Neuronal stem cell (in vitro differentiated cells): ENCODE measurements around the gene WDR36.

Experiments used
- DNase-seq: peaks from one replicate; pipeline ENCODE4 v3.0.0-alpha.2; 2013; ENCODE audit warnings: low spot score
- H2AFZ ChIP-seq: one replicate; pipeline ENCODE4 v1.6.1; 2013; ENCODE audit warnings: mild to moderate bottlenecking, low read length, inconsistent platforms
- H2AK5ac ChIP-seq: 2 replicates; pipeline ENCODE4 v1.6.1; 2013; ENCODE audit warnings: low read depth, mild to moderate bottlenecking, inconsistent platforms, low read length, moderate library complexity, mixed read lengths
- H2BK120ac ChIP-seq: 2 replicates; pipeline ENCODE4 v1.6.1; 2013; ENCODE audit warnings: low read depth, mild to moderate bottlenecking, inconsistent platforms, low read length, moderate library complexity, mixed read lengths
- H2BK12ac ChIP-seq: one replicate; pipeline ENCODE4 v1.6.1; 2013; ENCODE audit warnings: low read length, inconsistent platforms
- H2BK15ac ChIP-seq: 2 replicates; pipeline ENCODE4 v1.6.1; 2013; ENCODE audit warnings: mild to moderate bottlenecking, low read length, inconsistent platforms, mixed read lengths
- H2BK5ac ChIP-seq: one replicate; pipeline ENCODE4 v1.6.1; 2013; ENCODE audit warnings: inconsistent platforms, mild to moderate bottlenecking, low read length, moderate library complexity
- H3K14ac ChIP-seq: one replicate; pipeline ENCODE4 v1.6.1; 2013; ENCODE audit warnings: low read length, inconsistent platforms
- H3K18ac ChIP-seq: 2 replicates; pipeline ENCODE4 v1.6.1; 2013; ENCODE audit warnings: low read length, inconsistent platforms
- H3K23ac ChIP-seq: 2 replicates; pipeline ENCODE4 v1.6.1; 2013; ENCODE audit warnings: low read depth, mild to moderate bottlenecking, mixed read lengths, low read length, inconsistent platforms; ENCODE audit not compliant: poor library complexity
- H3K27ac ChIP-seq: replicated peaks from 3 replicates; pipeline ENCODE4 v1.5.1; 2013; ENCODE audit warnings: low read length, inconsistent platforms
- H3K27me3 ChIP-seq, 3 experiments: 2 replicates each; pipeline ENCODE4 v1.6.1; 2013; ENCODE audit warnings: low read length in 3 of 3, mild to moderate bottlenecking in 2 of 3, inconsistent platforms in 1 of 3, low read depth in 1 of 3, mixed read lengths in 1 of 3, moderate library complexity in 1 of 3; ENCODE audit not compliant: control insufficient read depth in 3 of 3, insufficient read depth in 3 of 3
- H3K36me3 ChIP-seq, 2 donors: replicated peaks in 1 of 2; 2 replicates each; pipeline ENCODE4 v1.6.1; 2013; ENCODE audit warnings: low read length in 2 of 2; ENCODE audit not compliant: control insufficient read depth in 2 of 2, insufficient read depth in 2 of 2
- H3K4ac ChIP-seq: 2 replicates; pipeline ENCODE4 v1.6.1; 2013; ENCODE audit warnings: inconsistent platforms, mild to moderate bottlenecking, low read length, moderate library complexity
- H3K4me1 ChIP-seq, 2 donors: 1 replicate in 1 of 2; 2 replicates in 1 of 2; pipeline ENCODE4 v1.6.1; 2013; ENCODE audit warnings: low read length in 2 of 2, low read depth in 1 of 2; ENCODE audit not compliant: control insufficient read depth in 2 of 2, insufficient read depth in 1 of 2
- H3K4me2 ChIP-seq: one replicate; pipeline ENCODE4 v1.6.1; 2013; ENCODE audit warnings: mild to moderate bottlenecking, low read length, inconsistent platforms; ENCODE audit not compliant: insufficient read depth, poor library complexity, severe bottlenecking
- H3K4me3 ChIP-seq, 2 donors: 2 replicates each; pipeline ENCODE4 v1.5.1; 2013; ENCODE audit warnings: low read length in 2 of 2, mild to moderate bottlenecking in 2 of 2, inconsistent platforms in 1 of 2, moderate library complexity in 1 of 2
- H3K79me1 ChIP-seq: one replicate; pipeline ENCODE4 v1.6.1; 2013; ENCODE audit warnings: low read depth, mild to moderate bottlenecking, inconsistent platforms, low read length, moderate library complexity
- H3K9ac ChIP-seq: one replicate; pipeline ENCODE4 v1.6.1; 2013; ENCODE audit warnings: mild to moderate bottlenecking, low read depth, low read length, inconsistent platforms; ENCODE audit not compliant: poor library complexity
- H3K9me3 ChIP-seq, 2 donors: replicated peaks in 1 of 2; 2 replicates each; pipeline versions ENCODE3 to v1.6.1; 2013; ENCODE audit warnings: low read length in 2 of 2, mild to moderate bottlenecking in 2 of 2, inconsistent platforms in 1 of 2, low read depth in 1 of 2, mixed read lengths in 1 of 2, moderate library complexity in 1 of 2; ENCODE audit not compliant: control insufficient read depth in 2 of 2, insufficient read depth in 1 of 2
- H4K8ac ChIP-seq: one replicate; pipeline ENCODE4 v1.6.1; 2013; ENCODE audit warnings: low read depth, mild to moderate bottlenecking, inconsistent platforms, low read length, moderate library complexity
- H4K91ac ChIP-seq: one replicate; pipeline ENCODE4 v1.6.1; 2013; ENCODE audit warnings: low read length, low read depth, mild to moderate bottlenecking, inconsistent platforms; ENCODE audit not compliant: poor library complexity
- WGBS, 2 donors: extraction: QIAGEN DNeasy Blood & Tissue Kit; methylation state at CpG; one replicate each; pipeline ENCODE4 v1.1.7; 2013; ENCODE audit warnings: missing lambda C conversion rate in 2 of 2, mixed read lengths in 1 of 2; ENCODE audit not compliant: insufficient read length in 2 of 2, insufficient replicate concordance in 1 of 2; ENCODE audit errors: extremely low coverage in 2 of 2; 5-methylcytosine and 5-hydroxymethylcytosine counted together

Gene WDR36

DNA sequence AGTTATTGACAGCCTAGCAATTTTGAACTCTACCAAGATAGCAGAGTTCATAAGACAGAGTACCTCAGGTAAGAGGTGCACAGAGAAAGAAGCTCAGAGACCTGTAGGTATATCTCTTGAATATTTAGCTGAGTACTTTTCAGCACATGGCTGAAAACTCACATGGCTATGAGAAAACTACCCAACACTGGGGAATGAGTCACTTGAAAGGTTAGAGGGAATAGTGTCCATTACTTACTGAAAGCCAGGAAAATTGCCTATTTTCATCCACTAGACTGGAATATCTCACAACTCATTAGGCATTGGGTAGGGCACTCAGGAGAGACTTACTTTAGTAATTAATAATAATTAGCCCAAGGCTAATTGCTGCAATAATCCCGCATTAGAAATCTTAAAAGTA lies 12.3 kb upstream of the WDR36 start:
- no peak overlapping the region for H2BK120ac ChIP-seq

DNA sequence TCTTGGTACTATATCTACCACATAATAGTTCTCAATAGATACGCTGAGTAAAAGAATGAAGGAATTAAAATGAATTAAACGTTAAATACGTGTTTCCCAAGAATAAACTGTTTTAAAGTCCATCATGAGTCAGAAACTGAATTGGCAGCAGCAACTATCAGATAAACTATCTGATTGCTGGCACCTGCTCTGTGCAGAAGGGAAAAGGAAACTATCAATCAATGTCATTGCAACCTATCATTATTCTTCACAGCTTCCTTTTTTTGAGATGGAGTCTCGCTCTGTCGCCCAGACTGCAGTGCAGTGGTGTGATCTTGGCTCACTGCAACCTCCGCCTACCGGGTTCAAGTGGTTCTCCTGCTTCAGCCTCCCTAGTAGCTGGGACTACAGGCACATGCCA lies 8.8 kb upstream of the WDR36 start:
- Histone ChIP-seq H3K9me3 (no peaks in the 10 kb centered on the region), H3K27ac (no peak overlapping the region), H3K9ac (no peak overlapping the region), H2BK120ac (no peak overlapping the region), H4K8ac (no peak overlapping the region), H3K23ac (no peak overlapping the region), H3K4me1 (no peaks in the 10 kb centered on the region), H3K4me2 (no peak overlapping the region), H3K14ac (no peak overlapping the region), H3K27me3 (peaks cover 0 to 26% (median 0%) of the 10 kb centered on the region in 3 experiments), H2BK12ac (no peak overlapping the region), H2BK15ac (no peak overlapping the region), H2AFZ (no peak overlapping the region), H3K4me3 (no peak overlapping the region), H3K18ac (no peak overlapping the region), H2AK5ac (no peak overlapping the region), H3K4ac (no peak overlapping the region), H2BK5ac (no peak overlapping the region), H3K79me1 (no peaks in the 10 kb centered on the region), H3K36me3 (no peaks in the 10 kb centered on the region), H4K91ac (no peak overlapping the region)
- DNase-seq: no peak
- whole genome bisulfite sequencing, 2 donors: no CpG with 5 or more reads among the region's 7 CpGs

More for the DNA sequence above, 12.3 kb upstream of the WDR36 start:
- Histone ChIP-seq H3K14ac (no peak overlapping the region), H3K4me2 (no peak overlapping the region), H2AK5ac (no peak overlapping the region), H2AFZ (no peak overlapping the region), H2BK12ac (no peak overlapping the region), H3K27ac (no peak overlapping the region), H3K4ac (no peak overlapping the region), H4K91ac (no peak overlapping the region), H3K79me1 (no peaks in the 10 kb centered on the region), H2BK5ac (no peak overlapping the region), H3K18ac (no peak overlapping the region), H3K9ac (no peak overlapping the region), H2BK15ac (no peak overlapping the region), H3K27me3 (peaks cover 0 to 54% (median 0%) of the 10 kb centered on the region in 3 experiments), H4K8ac (no peak overlapping the region), H3K4me3 (no peak overlapping the region), H3K4me1 (peaks cover 0 to 3% of the 10 kb centered on the region in 2 donors), H3K23ac (no peak overlapping the region), H3K9me3 (no peaks in the 10 kb centered on the region), H3K36me3 (no peaks in the 10 kb centered on the region)
- no peak for DNase-seq
- no CpG with 5 or more reads among the region's 1 CpG for WGBS, 2 donors

DNA sequence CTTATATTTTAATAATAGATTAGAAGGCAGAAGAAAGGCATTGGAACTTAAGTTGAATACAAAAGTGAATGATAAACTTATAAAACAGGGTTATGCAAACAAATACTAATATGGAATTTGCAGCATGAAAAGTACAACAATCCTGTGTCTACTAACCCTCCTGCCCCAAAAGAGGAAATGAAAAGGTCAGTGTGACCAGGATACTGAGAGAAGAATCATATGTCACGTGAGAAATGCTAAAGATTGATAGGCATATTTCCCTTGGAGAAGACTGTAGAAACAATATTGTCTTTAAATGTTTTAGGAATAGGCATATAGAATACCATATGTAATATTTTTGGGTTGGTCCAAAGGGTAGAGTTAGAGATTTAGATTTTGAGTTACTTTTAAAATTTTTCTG lies 3.8 kb downstream of the WDR36 start:
- Histone ChIP-seq H3K4ac (no peak overlapping the region), H2AK5ac (no peak overlapping the region), H3K27ac (no peak overlapping the region), H2AFZ (no peak overlapping the region), H3K14ac (no peak overlapping the region), H2BK12ac (no peak overlapping the region), H3K4me3 (no peak overlapping the region), H3K36me3 (peaks cover 9 to 67% of the 10 kb centered on the region in 2 donors), H3K79me1 (no peaks in the 10 kb centered on the region), H3K18ac (no peak overlapping the region), H4K91ac (no peak overlapping the region), H4K8ac (no peak overlapping the region), H2BK5ac (no peak overlapping the region), H3K9ac (no peak overlapping the region), H3K4me1 (peaks cover 0 to 9% of the 10 kb centered on the region in 2 donors), H3K9me3 (peaks cover 3 to 6% of the 10 kb centered on the region in 2 donors), H2BK15ac (no peak overlapping the region), H3K23ac (no peak overlapping the region), H3K27me3 (peaks cover 0 to 2% (median 0%) of the 10 kb centered on the region in 3 experiments), H2BK120ac (no peak overlapping the region), H3K4me2 (no peak overlapping the region)
- no peak for DNase-seq
- no CpG with 5 or more reads among the region's 1 CpG for WGBS, 2 donors

DNA sequence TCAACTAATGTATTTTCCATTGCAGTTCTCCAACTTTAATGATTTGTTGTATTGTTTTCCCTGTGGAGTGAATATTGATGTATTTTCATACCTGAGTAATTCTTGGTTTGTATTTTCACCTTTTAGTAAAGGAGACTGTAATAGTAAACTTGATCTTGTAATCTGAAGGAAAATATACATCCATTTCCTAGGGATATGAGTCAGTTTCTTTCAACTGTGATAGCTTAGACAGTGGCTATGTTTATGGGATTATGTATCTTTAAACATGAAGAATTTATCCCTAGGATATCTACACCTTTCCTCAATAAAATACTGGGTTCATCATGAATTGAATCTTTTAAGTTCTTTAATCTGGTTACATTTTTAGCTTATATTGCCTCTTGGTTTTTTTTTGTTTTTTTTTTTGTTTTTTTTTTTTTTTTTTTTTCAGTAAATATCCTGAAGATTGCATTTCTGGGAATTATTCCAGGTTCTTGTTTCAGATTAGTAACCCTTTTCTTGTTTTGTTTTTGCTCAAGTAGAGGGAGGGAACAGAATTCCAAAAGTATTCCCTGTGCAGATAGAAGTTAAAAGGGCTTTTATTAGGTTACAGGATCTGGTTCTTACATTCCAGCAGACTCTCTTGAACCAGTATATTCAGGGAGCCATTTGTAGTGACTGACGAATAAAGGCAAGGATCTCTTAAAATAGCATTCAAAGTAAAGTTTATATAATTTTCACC lies 7.1 kb downstream of the WDR36 start:
- Histone ChIP-seq H2AFZ (no peak overlapping the region), H3K14ac (no peak overlapping the region), H3K4me2 (no peak overlapping the region), H2BK120ac (no peak overlapping the region), H3K27me3 (peaks cover 0 to 2% (median 0%) of the 10 kb centered on the region in 3 experiments), H3K79me1 (no peaks in the 10 kb centered on the region), H2BK15ac (no peak overlapping the region), H3K4me3 (no peak overlapping the region), H2BK12ac (no peak overlapping the region), H4K91ac (no peak overlapping the region), H3K9ac (no peak overlapping the region), H3K23ac (no peak overlapping the region), H3K4me1 (no peaks in the 10 kb centered on the region), H3K27ac (no peak overlapping the region), H3K4ac (no peak overlapping the region), H3K9me3 (no peaks in the 10 kb centered on the region), H3K18ac (no peak overlapping the region), H2BK5ac (no peak overlapping the region), H3K36me3 (peaks cover 11 to 99% of the 10 kb centered on the region in 2 donors), H2AK5ac (no peak overlapping the region), H4K8ac (no peak overlapping the region)
- no CpG with 5 or more reads among the region's 1 CpG for WGBS, 2 donors
- DNase-seq: no peak
